ENCODE data around the gene SP100.

DNA sequence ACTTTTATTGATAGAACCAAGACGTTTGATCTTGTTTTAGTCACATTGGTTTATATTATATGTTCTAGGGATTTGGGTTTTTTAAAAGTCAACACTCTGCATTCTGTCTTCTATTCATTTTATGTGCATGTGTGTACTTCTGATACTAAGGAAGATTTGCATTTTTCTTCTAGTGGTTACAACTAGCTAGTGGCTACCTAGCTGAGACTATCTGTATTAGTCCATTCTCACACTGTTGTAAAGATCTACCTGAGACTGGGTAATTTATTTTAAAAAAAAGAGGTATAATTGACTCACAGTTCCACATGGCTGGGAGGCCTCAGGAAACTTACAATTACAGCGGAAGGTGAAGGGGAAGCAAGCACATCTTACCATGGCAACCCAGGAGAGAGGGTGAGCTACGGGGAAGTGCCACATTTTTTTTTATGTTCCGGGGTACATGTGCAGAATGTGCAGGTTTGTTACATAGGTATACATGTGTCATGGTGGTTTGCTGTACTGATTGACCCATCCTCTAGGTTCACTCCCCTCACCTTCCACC is 69.9 kb downstream of the SP100 start:
- TF ChIP-seq CTCF (conservative IDR thresholded peaks at IDR 0.05 in 1 of 2, IDR thresholded peaks at IDR 0.05 in 1 of 2; ENCODE audit: low read depth in 1 of 2, low read length in 2 of 2) = no peak
- TF ChIP-seq EZH2 (IDR thresholded peaks at IDR 0.05; ENCODE audit: low read length, missing control alignments) = no peak
